Measurements from ENCODE around the gene TXNRD1.
"Not testable (repeated sequence)": the region's sequence is repeated elsewhere in the genome, so short reads cannot be mapped to it uniquely, and the experiment has no call there.

Gene TXNRD1

GRCh38 chr12:104306943-104307654 lies 91.5 kb downstream of the TXNRD1 start:
- no peak for DNase-seq

- no peak for DNase-seq
Observed at GRCh38 chr12:104307655-104308000, 92.0 kb downstream of the TXNRD1 start.

- DNase-seq: no peak
Observed at GRCh38 chr12:104309446-104309993, 93.9 kb downstream of the TXNRD1 start.

- no peak for DNase-seq
Observed at GRCh38 chr12:104310751-104311633, 95.4 kb downstream of the TXNRD1 start.

DNA sequence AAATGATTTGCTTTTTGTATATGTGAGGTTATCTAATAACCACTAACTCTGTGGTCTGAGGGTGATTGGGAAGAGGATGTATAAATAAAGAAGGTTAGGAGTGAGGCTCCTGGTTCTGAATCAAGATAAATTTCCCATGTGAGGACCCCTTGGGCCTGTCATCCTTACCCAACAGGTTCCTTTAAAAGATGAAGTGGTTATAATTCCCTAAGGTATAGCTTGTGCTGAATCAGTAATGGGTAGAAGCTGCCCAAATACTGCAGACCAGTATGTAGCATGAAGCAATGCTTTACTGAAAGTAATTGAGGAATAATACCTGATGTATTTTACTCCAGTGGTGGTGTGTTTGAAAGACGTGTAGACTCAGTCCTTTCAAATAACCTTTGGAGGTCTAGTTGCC lies 96.6 kb downstream of the TXNRD1 start:
- DNase-seq: no peak

- DNase-seq: no peak
Observed at GRCh38 chr12:104312654-104313053, 97.1 kb downstream of the TXNRD1 start.

GRCh38 chr12:104313568-104314241 lies 98.1 kb downstream of the TXNRD1 start:
- no peak for DNase-seq

DNA sequence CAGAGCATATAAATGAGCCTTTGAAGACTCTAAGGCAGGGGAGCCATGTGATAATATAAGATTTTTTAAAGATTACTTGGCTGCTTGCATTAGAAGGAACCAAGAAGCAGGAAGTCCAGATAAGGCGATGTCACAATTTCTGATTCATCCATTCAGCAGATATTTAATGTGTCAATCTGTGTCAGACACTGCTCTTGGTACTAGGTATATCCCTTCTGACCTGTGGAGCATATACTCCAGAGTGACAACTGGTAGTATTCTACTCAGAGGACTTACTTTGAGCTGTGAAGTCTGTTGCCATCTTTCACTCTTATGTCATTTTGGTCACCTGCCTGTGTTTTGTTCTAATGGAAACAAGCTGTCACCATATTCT lies 98.6 kb downstream of the TXNRD1 start:
- DNase-seq: no peak

DNA sequence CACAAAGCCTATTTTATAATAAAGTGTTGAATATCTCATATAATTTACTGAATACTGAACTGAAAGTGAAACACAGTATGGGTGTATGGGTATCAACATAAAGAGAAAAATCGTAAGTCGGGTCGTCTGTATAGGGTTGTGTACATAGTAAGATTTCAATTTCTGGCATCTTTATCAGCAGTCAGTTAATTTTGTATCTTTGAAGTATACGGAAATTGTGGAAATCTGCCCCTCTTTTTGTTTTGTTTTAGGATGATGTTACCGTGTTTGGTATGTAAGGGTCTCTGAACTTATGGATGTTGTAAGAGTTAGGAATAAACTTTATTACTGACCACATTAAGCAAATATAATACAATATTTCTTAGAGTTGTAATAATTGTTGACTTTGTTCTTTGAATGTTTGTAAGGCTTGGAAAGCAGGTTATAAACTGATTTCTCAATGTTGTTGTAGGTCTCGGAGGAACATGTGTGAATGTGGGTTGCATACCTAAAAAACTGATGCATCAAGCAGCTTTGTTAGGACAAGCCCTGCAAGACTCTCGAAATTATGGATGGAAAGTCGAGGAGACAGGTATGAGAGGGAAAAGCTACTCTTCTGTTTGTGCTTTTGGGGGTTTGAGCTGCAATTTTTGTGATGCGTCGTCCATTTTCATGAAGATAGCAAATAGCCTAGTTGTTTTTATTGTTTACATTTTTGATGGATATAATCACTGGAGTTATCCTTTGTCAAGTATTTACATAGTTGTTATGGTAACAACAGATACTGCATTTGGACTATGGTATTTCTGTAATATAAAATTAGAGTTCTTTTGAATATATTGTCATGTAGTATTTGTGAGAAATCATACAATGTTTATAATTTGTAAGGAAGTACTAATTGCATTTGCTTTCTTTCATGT lies 100.0 kb downstream of the TXNRD1 start:
- no peak for DNase-seq

DNA sequence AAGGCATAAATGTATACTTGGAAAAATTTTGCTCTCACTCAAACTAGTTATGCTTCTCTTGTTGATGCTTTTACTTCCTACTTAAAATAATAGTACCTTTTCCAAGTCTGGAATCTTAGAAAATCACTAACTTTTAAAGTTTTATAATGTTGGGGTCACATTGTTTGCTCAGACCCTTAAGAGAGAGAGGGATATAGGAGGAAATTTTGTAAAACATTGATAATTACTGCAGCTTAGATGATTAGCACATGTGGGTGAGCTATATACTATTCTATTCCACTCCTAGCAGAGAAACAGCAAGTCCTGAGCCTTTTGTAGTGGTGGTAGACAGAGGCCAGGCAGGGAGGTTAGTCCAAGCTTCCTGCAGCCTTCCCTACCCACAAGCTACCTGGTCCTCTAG lies 101.4 kb downstream of the TXNRD1 start:
- DNase-seq: no peak

DNA sequence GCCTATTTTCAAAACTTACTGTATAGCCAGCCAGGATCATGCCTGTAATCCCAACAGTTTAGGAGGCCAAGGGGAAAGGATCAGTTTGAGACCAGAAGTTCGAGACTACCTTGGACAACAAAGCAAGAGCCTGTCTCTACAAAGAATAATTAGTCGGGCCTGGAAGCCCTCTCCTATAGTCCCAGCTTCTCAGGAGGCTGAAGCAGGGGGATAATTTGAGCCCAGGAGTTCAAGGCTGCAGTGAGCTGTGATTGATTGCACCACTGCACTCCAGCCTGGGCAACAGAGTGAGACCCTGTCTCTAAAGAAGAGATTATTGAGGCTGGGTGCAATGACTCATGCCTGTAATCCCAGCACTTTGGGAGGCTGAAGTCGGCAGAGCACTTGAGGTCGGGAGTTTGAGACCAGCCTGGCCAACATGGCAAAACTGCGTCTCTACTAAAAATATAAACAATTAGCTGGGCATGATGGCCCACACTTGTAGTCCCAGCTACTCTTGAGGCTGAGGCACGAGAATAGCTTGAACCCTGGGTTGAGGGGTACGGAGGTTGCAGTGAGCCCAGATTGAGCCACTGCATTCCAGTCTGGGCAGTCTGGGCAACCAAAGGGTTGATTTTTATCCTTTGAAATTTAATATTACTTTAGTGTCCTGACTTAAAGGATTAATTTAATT lies 102.1 kb downstream of the TXNRD1 start:
- DNase-seq: no peak

- no peak for DNase-seq
Observed at GRCh38 chr12:104319028-104319427, 103.4 kb downstream of the TXNRD1 start.

DNA sequence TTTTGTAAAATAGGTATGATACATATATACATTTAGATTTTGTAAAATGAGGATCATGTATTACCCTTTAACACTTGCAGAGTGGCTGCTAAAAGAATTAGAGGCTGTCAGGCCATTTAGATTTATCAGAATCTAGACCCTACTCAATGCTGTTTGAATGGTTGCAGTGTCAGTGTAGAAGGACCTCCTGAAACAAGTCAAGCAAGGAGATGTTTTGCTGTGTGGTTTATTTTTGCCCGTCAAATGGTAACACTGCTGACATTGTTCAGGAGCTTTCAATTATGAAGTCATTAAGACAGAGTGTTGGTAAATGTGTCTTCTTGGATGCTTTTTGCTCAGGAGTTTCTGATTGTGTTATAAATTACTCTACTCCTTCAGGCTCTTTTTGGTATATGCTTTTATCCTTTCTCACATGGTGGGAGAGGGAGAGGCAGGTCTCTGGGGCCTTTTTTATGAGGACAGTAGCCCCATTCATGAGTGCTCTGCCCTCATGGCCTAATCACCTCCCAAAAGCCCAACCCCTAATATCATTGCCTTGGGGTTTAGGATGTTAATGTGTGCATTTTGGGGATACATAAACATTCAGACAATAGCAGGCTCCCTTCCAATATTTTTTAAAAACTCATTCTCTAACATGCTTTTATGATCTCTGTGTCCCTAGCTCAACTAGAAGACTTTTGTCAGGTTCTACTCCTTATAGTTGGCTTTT lies 104.5 kb downstream of the TXNRD1 start:
- DNase-seq: no peak

- DNase-seq: no peak
Observed at GRCh38 chr12:104320627-104321024, 105.0 kb downstream of the TXNRD1 start.

DNA sequence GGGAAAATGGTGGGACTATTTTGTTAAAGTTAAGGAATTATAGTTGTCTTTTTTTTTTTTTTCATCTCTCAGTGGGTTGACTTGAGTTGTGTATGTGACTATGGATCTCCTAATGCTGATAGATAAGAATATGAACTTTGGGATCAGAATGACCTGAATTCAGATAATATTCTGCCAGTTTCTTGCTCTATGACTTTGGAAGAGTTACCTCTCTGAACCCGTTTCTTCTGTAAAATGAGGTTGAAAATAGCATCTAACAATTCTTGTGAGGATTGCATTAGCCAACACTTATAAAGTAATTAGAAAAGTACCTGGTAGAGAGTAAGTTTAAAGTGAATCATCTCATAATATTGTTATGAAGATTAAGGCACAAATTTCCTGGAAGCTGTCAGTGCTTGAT lies 106.4 kb downstream of the TXNRD1 start:
- no peak for DNase-seq

DNA sequence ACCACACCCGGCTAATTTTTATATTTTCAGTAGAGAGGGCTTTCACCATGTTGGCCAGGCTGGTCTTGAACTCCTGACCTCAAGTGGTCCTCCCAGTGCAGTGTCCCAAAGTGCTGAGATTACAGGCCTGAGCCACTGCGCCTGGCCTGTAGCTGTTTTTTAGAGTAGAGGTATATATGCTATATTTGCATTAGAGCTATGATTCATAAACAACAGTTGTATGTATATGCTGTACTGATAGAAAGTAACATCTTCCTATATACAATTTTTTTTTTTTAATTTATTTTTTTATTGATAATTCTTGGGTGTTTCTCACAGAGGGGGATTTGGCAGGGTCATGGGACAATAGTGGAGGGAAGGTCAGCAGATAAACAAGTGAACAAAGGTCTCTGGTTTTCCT lies 107.0 kb downstream of the TXNRD1 start:
- not testable (repeated sequence) for DNase-seq

GRCh38 chr12:104323899-104324298 lies 108.3 kb downstream of the TXNRD1 start:
- no peak for DNase-seq

DNA sequence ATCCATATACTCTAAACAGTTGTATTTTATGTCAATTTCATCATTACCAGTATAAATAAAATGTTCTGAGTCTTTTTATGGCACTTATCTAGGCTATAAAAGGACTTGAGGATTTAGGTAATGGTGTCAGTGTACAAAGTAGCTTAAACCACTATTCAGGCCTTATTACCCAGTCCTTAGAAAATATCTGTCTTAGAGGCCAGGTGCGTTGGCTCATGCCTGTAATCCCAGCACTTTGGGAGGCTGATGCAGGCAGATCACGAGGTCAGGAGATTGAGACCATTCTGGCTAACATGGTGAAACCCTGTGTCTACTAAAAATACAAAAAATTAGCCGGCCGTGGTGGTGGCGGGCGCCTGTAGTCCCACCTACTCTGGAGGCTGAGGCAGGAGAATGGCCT lies 112.7 kb downstream of the TXNRD1 start:
- DNase-seq: not testable (repeated sequence)

GRCh38 chr12:104328790-104329189 lies 113.2 kb downstream of the TXNRD1 start:
- DNase-seq: no peak

GRCh38 chr12:104329707-104330532 lies 114.3 kb downstream of the TXNRD1 start:
- DNase-seq: no peak

Measured in stimulated activated CD4-positive, alpha-beta T cell treated with anti-CD3 and anti-CD28 coated beads, Interleukin-4, amount 100 ng/mL, for 24 hours (primary cell).